GM10248 (cell line): ENCODE data around the gene SLC6A13.
"Not testable (repeated sequence)": the region's sequence is repeated elsewhere in the genome, so short reads cannot be mapped to it uniquely, and the experiment has no call there.

Experiments
- CTCF ChIA-PET: fragments of 300-600 bp; sonication (Branson Sonifier 250); formaldehyde crosslinking; extraction: SDS; loops from one replicate; lab custom pipeline; 2021; ENCODE audit warnings: antibody characterized with exemption; lab: Yijun Ruan, JAX
- POLR2A ChIA-PET: fragments of 350-650 bp; sonication (Branson Sonifier 250); formaldehyde crosslinking; extraction: SDS; loops from one replicate; lab custom pipeline; 2020; ENCODE audit warnings: antibody characterized with exemption; lab: Yijun Ruan, JAX
- DNase-seq: peaks from one replicate; pipeline ENCODE4 v3.0.0; 2012; ENCODE audit errors: extremely low spot score
- TF ChIP-seq, protein P1 (sequence below): IDR thresholded peaks from 2 replicates; pipeline ENCODE4 v1.5.1; 2012; ENCODE audit warnings: mild to moderate bottlenecking, low read depth; ENCODE audit errors: extremely low read depth, missing control alignments, control extremely low read depth

Gene SLC6A13

DNA sequence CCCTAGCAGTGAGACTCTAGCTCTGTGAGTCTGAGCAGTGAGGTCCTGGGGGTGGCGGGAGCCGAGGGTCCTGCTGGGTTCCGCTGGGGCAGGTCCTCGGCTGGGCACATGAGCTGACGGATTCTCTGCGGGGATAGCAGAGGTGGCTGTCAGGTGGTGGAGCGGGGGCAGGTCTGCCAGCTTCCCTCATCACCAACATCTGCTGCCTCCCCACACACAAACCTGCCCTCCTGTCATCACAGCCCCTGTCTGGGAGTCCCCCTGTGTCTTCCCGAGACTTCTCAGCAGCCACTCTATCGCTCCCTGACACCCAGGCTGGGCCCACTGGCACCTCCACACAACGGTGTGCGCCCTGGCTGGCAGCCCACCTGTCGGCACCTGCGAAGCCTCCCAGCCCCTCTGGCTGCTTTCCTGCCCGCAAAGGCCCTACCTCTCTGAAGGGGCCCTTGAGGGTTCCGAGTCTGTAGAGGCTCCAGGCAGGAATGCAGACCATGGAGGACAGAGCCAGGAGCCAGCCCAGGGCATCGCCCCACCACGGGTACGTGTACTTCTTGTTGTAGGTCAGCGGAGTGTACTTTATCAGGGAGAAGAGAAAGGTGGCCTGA, 41.6 kb downstream of the SLC6A13 start:
- POLR2A ChIA-PET, result no interaction called here
- TF ChIP-seq, protein P1, sequence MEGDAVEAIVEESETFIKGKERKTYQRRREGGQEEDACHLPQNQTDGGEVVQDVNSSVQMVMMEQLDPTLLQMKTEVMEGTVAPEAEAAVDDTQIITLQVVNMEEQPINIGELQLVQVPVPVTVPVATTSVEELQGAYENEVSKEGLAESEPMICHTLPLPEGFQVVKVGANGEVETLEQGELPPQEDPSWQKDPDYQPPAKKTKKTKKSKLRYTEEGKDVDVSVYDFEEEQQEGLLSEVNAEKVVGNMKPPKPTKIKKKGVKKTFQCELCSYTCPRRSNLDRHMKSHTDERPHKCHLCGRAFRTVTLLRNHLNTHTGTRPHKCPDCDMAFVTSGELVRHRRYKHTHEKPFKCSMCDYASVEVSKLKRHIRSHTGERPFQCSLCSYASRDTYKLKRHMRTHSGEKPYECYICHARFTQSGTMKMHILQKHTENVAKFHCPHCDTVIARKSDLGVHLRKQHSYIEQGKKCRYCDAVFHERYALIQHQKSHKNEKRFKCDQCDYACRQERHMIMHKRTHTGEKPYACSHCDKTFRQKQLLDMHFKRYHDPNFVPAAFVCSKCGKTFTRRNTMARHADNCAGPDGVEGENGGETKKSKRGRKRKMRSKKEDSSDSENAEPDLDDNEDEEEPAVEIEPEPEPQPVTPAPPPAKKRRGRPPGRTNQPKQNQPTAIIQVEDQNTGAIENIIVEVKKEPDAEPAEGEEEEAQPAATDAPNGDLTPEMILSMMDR, result no peak
- CTCF ChIA-PET, result interaction anchor here (1.5 to 4.2 kb wide), 4 partner anchors 10 to 40 kb away, joined by 4 to 24 read pairs (median 12); no protein-coding TSS in a partner anchor

DNA sequence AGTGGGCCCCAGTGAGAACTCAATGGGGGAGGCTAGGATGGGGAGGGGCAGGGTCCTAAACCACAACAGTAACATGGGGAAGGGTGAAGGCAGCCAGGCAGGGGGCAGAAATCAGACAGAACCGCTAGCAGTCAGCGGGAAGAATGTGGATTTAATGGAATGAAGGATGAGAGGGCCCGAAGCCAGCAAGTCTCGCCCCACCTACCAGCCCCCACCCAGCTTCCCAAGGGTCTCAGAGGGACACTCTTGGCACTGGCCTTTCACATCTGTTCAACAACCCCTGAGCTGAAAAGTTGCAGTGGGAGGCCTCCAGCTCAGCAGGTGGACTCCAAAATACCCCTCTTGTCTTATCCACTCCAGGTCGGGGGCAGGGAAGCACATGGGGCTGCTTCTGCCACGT, 42.1 kb downstream of the SLC6A13 start:
- DNase-seq, result no peak
- TF ChIP-seq, protein P1, result no peak
- POLR2A ChIA-PET, result no interaction called here
- CTCF ChIA-PET, result interaction anchor here (0.8 to 4.2 kb wide), 7 partner anchors 8 to 67 kb away, joined by 3 to 24 read pairs (median 6); no protein-coding TSS in a partner anchor

More for the DNA sequence above, 41.6 kb downstream of the SLC6A13 start:
- DNase-seq, result no peak

DNA sequence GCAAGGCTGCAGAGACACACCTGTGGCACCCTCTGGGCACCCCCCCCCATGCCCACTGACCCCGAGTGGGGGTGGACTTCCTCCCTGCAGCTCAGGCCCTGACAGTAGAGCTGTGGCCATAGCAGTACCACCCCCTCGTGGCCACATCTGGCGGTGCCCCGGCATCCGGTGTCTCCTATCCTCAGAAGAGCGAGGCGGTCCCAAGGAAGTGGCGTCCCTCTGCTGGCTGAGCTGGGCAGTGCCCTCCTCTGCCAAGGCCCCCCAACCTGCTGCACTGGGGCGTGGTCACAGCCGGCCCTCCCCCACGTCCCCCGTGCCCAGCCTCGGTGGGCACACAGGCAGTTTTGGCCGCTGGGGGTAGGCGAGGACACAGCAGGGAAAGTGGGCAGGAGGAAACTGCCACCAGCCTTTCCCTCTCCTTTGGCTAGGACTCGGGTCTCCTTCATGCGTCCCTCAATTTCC, 42.7 kb downstream of the SLC6A13 start:
- TF ChIP-seq, protein P1, result peak; percentile 74
- DNase-seq, result peak; percentile 71
- ChIA-PET CTCF (interaction anchor here (0.8 to 4.2 kb wide), 8 partner anchors 8 to 111 kb away, joined by 3 to 24 read pairs (median 6); no protein-coding TSS in a partner anchor), POLR2A (no interaction called here)

DNA sequence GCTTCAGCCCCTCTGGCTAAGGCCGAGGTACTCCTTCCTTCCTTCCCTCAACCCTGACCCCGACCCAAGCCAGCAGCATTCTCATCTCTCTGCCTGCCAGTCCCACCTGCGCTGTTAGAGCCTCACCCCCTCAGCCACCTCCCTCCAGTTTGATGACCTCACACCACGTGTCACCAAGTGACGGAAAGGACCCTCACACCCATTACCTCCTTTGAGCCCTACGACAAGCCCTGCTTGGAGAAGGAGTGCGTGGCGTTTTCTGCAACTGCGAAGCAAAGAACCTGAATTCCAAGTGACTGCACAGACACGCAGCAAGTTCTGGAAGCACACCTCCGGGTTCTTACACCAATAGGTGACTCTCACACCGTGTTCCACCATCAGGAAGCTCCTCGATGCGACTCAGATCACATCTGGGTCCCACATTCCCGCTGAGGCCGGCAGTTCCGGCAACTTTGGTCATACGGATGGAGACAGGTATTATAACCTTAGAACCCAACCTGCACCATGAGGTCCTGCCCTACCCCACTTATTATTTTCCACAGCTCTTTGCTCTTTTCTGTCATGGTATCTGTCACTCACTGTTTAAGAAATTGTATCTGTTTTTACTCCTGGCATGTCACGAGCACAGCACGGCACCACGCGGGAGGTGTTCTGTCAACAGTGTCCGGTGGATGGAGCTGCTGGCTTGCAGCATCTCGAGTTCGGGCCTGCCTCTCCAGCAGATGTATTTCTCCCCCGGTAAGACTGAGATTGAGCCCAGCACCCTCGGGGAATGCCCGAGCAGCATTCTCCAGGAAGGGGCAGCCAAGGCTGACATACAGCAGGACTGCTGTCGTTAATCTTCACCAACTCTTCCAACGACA, 43.7 kb downstream of the SLC6A13 start:
- CTCF ChIA-PET, result interaction anchor here (1.2 to 4.2 kb wide), 6 partner anchors 8 to 110 kb away, joined by 3 to 24 read pairs (median 6); no protein-coding TSS in a partner anchor
- no peak for DNase-seq
- TF ChIP-seq, protein P1, result no peak
- POLR2A ChIA-PET, result no interaction called here

DNA sequence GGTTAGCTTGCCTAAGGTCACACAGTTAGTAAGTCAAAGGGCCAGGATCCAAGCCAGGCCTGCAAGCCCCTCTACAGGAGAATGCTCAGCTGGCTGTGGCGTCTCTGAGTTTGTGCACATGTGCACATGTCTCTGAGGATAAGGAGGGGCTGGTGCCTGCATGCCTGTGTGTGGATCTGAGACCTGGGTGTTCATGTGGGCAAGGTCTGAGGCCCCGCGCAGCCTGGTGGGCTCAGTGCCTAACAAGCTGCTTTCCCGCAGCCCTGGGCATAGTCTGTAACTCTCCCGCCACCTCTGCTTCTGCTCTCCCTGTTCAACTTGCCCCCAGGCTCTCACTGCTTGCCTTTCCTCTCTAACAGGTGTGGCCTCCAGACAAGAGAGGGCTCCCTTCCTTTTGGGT, 44.4 kb downstream of the SLC6A13 start:
- no peak for DNase-seq

DNA sequence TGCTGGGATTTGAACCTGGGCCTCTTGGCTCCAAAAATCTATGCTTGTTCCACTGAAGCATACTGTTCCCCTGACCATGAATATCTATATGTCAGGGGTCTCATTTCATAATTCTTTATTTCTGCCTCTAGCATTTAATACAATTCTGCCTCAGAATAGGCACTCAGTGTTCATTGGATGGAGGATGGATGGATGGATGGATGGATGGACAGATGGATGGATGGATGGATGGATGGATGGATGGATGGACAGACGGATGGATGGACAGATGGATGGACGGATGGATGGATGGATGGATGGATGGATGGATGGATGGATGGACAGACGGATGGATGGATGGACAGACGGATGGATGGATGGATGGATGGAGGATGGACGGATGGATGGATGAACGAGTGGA, 45.6 kb downstream of the SLC6A13 start:
- CTCF ChIA-PET, POLR2A ChIA-PET, DNase-seq: not testable (repeated sequence)

More for the DNA sequence above, 44.4 kb downstream of the SLC6A13 start:
- ChIA-PET CTCF (interaction anchor here (1.2 to 4.2 kb wide), 2 partner anchors 13 to 16 kb away, joined by 3 to 24 read pairs; no protein-coding TSS in a partner anchor), POLR2A (no interaction called here)
- TF ChIP-seq, protein P1, result no peak

DNA sequence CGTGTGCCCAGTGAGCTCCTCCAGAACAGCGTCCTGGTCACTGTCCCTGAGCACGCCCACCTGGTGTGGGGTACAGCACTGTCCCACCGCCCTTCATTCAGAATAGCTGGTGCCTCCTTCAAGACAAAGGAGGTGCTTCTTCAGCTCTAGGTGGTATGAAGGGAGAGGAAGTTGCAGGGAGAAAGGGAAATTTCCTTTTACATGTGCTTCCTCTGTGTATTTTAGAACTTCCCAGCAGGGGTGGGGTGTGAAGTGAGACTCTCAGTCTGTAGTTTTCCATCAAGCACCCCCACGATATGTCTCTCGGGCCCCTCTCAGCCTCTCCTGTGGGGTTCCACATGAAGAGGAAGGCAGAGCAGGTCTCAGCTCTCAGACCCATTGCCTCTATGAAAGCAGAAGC, 47.5 kb downstream of the SLC6A13 start:
- no peak for DNase-seq
- ChIA-PET CTCF (interaction anchor here (0.7 kb wide), 2 partner anchors 15 to 41 kb away, joined by 3 read pairs; no protein-coding TSS in a partner anchor), POLR2A (no interaction called here)
- TF ChIP-seq, protein P1, result no peak
